NCI-H1048 (cell line): ENCODE measurements around the gene AGTPBP1.
"Not testable (repeated sequence)": the region's sequence is repeated elsewhere in the genome, so short reads cannot be mapped to it uniquely, and the experiment has no call there.

Source experiments
- DNase-seq: peaks from one replicate; lab custom pipeline; 2025; lab: John Stamatoyannopoulos, UW

AGTPBP1 gene

GRCh38 chr9:85741875-85742596 is at the start of gene AGTPBP1:
TSS of gene AGTPBP1 (minus strand) at chr9:85741954. CDS start at chr9:85712533, 29,421 bp downstream.
- peak; percentile 86 for DNase-seq

GRCh38 chr9:85786116-85786515 is 44.4 kb upstream of the AGTPBP1 start:
- DNase-seq, result not testable (repeated sequence)

GRCh38 chr9:85773844-85774243 is 32.1 kb upstream of the AGTPBP1 start:
- DNase-seq, result not testable (repeated sequence)

GRCh38 chr9:85761802-85762201 is 20.0 kb upstream of the AGTPBP1 start:
- not testable (repeated sequence) for DNase-seq

GRCh38 chr9:85757716-85758115 is 16.0 kb upstream of the AGTPBP1 start:
- DNase-seq, result not testable (repeated sequence)

- DNase-seq, result not testable (repeated sequence)
Observed at GRCh38 chr9:85756216-85756615, 14.5 kb upstream of the AGTPBP1 start.

- DNase-seq, result no peak
Observed at GRCh38 chr9:85746309-85746708, 4.6 kb upstream of the AGTPBP1 start.

- no peak for DNase-seq
Observed at GRCh38 chr9:85745203-85745602, 3.4 kb upstream of the AGTPBP1 start.

GRCh38 chr9:85744480-85744879 is 2.7 kb upstream of the AGTPBP1 start:
- DNase-seq, result no peak

- DNase-seq, result peak; percentile 15
Observed at GRCh38 chr9:85743275-85744128, 1.7 kb upstream of the AGTPBP1 start.

GRCh38 chr9:85742597-85742936 is 813 bp upstream of the AGTPBP1 start:
- DNase-seq, result no peak

GRCh38 chr9:85741095-85741874 is 469 bp downstream of the AGTPBP1 start:
- no peak for DNase-seq

- no peak for DNase-seq
Observed at GRCh38 chr9:85740787-85741094, 1.0 kb downstream of the AGTPBP1 start.

GRCh38 chr9:85738509-85738908 is 3.2 kb downstream of the AGTPBP1 start:
- DNase-seq, result no peak

- no peak for DNase-seq
Observed at GRCh38 chr9:85737671-85738070, 4.1 kb downstream of the AGTPBP1 start.

GRCh38 chr9:85730916-85731630 is 10.7 kb downstream of the AGTPBP1 start:
- DNase-seq, result no peak

GRCh38 chr9:85729882-85730281 is 11.9 kb downstream of the AGTPBP1 start:
- no peak for DNase-seq

GRCh38 chr9:85727500-85727899 is 14.3 kb downstream of the AGTPBP1 start:
- no peak for DNase-seq

- no peak for DNase-seq
Observed at GRCh38 chr9:85726737-85727136, 15.0 kb downstream of the AGTPBP1 start.

- no peak for DNase-seq
Observed at GRCh38 chr9:85723215-85723614, 18.5 kb downstream of the AGTPBP1 start.

GRCh38 chr9:85719411-85719810 is 22.3 kb downstream of the AGTPBP1 start:
- DNase-seq, result not testable (repeated sequence)

GRCh38 chr9:85717818-85718217 is 23.9 kb downstream of the AGTPBP1 start:
- DNase-seq, result not testable (repeated sequence)
